Activated naive CD4-positive, alpha-beta T cell treated with anti-CD3 and anti-CD28 coated beads for 36 hours (primary cell): ENCODE results near the gene KAT6B. TPM values are rescaled to one million over a fixed set of nuclear protein-coding genes. Genes with fewer than 3 reads are reported as not detected.

Experiments used
- CTCF ChIA-PET: fragments of 350-600 bp; sonication (Branson Sonifier 250); formaldehyde crosslinking; loops from one replicate; lab custom pipeline; 2021; ENCODE audit warnings: antibody characterized with exemption; lab: Charles Lee
- DNase-seq: peaks from one replicate; pipeline ENCODE4 v3.0.0-alpha.2; 2020
- H3K27ac Mint-ChIP-seq: one replicate; pipeline ENCODE4 v1.8.0; 2021; ENCODE audit warnings: mild to moderate bottlenecking, mixed read lengths
- H3K27me3 Mint-ChIP-seq: one replicate; pipeline ENCODE4 v1.8.0; 2021; ENCODE audit warnings: low read depth, mixed read lengths
- H3K36me3 Mint-ChIP-seq: one replicate; pipeline ENCODE4 v1.8.0; 2021; ENCODE audit warnings: low read depth, mixed read lengths
- H3K4me1 Mint-ChIP-seq: one replicate; pipeline ENCODE4 v1.8.0; 2021; ENCODE audit warnings: low read depth, mixed read lengths
- H3K4me3 Mint-ChIP-seq: one replicate; pipeline ENCODE4 v1.8.0; 2021; ENCODE audit warnings: mild to moderate bottlenecking, moderate library complexity, mixed read lengths
- H3K9me3 Mint-ChIP-seq: one replicate; pipeline ENCODE4 v1.8.0; 2021; ENCODE audit warnings: mixed read lengths
- intact Hi-C: fragments of 100-400 bp; cut with micrococcal nuclease; formaldehyde crosslinking; loops from one replicate; pipeline ENCODE4 v1.15.1; 2023
- total RNA-seq, 2 experiments: library from RNA; stranded (reverse); gene quantifications; one replicate each; pipeline ENCODE4 v1.2.3, GENCODE V29; 2021

KAT6B gene
- total RNA-seq, 2 experiments from 2014 or later: 17.3 to 17.9 TPM

- Mint-ChIP-seq H3K36me3 (no peaks in the 10 kb centered on the region), H3K4me3 (no peak overlapping the region), H3K9me3 (no peaks in the 10 kb centered on the region), H3K27me3 (no peaks in the 10 kb centered on the region), H3K4me1 (peaks cover 7% of the 10 kb centered on the region), H3K27ac (no peak overlapping the region)
- intact Hi-C loops: loop anchor here (2.0 kb wide), 2 partner anchors 25 to 217 kb away; partner anchors contain the start of gene KAT6B
- DNase-seq: no peak
- CTCF ChIA-PET: no interaction called here
These were observed 25.0 kb upstream of the KAT6B start for GRCh38 chr10:74801447-74801846.

- CTCF ChIA-PET: interaction anchor here (0.6 kb wide), 1 partner anchor 130 kb away, joined by 4 read pairs; no protein-coding TSS in a partner anchor
- no peak overlapping the region for H3K4me3 Mint-ChIP-seq
- H3K27me3 Mint-ChIP-seq: no peaks in the 10 kb centered on the region
- intact Hi-C loops: no loop called here
- no peak for DNase-seq
- H3K4me1 Mint-ChIP-seq: no peaks in the 10 kb centered on the region
- no peaks in the 10 kb centered on the region for H3K9me3 Mint-ChIP-seq
- no peaks in the 10 kb centered on the region for H3K36me3 Mint-ChIP-seq
- no peak overlapping the region for H3K27ac Mint-ChIP-seq
These were observed 17.9 kb upstream of the KAT6B start for GRCh38 chr10:74808501-74808900.

GRCh38 chr10:74810087-74810486 lies 16.3 kb upstream of the KAT6B start:
- Mint-ChIP-seq H3K27ac (no peak overlapping the region), H3K4me1 (no peaks in the 10 kb centered on the region), H3K27me3 (no peaks in the 10 kb centered on the region), H3K4me3 (no peak overlapping the region), H3K9me3 (no peaks in the 10 kb centered on the region), H3K36me3 (no peaks in the 10 kb centered on the region)
- CTCF ChIA-PET: interaction anchor here (0.6 kb wide), 1 partner anchor 218 kb away, joined by 5 read pairs; no protein-coding TSS in a partner anchor
- intact Hi-C loops: no loop called here
- no peak for DNase-seq

- no peaks in the 10 kb centered on the region for H3K4me1 Mint-ChIP-seq
- H3K4me3 Mint-ChIP-seq: no peak overlapping the region
- H3K36me3 Mint-ChIP-seq: no peaks in the 10 kb centered on the region
- no peaks in the 10 kb centered on the region for H3K27me3 Mint-ChIP-seq
- CTCF ChIA-PET: interaction anchor here (0.6 kb wide), 1 partner anchor 8 kb away, joined by 4 read pairs; no protein-coding TSS in a partner anchor
- no peak for DNase-seq
- intact Hi-C loops: no loop called here
- peaks cover 6% of the 10 kb centered on the region for H3K9me3 Mint-ChIP-seq
- no peak overlapping the region for H3K27ac Mint-ChIP-seq
These were observed 12.8 kb upstream of the KAT6B start for GRCh38 chr10:74813381-74814259.

- intact Hi-C loops: no loop called here
- DNase-seq: no peak
- Mint-ChIP-seq H3K27ac (no peak overlapping the region), H3K27me3 (no peaks in the 10 kb centered on the region), H3K36me3 (no peaks in the 10 kb centered on the region), H3K4me3 (no peak overlapping the region), H3K9me3 (peaks cover 6% of the 10 kb centered on the region), H3K4me1 (no peaks in the 10 kb centered on the region)
- CTCF ChIA-PET: no interaction called here
These were observed 11.6 kb upstream of the KAT6B start for GRCh38 chr10:74814797-74815196.

GRCh38 chr10:74816824-74817498 lies 9.4 kb upstream of the KAT6B start:
- Mint-ChIP-seq H3K4me1 (no peaks in the 10 kb centered on the region), H3K9me3 (peaks cover 6% of the 10 kb centered on the region), H3K36me3 (no peaks in the 10 kb centered on the region), H3K27me3 (no peaks in the 10 kb centered on the region), H3K4me3 (no peak overlapping the region), H3K27ac (no peak overlapping the region)
- CTCF ChIA-PET: no interaction called here
- DNase-seq: no peak
- intact Hi-C loops: no loop called here

- H3K4me1 Mint-ChIP-seq: peaks cover 23% of the 10 kb centered on the region
- H3K4me3 Mint-ChIP-seq: no peak overlapping the region
- DNase-seq: no peak
- H3K27ac Mint-ChIP-seq: no peak overlapping the region
- no peaks in the 10 kb centered on the region for H3K36me3 Mint-ChIP-seq
- peaks cover 6% of the 10 kb centered on the region for H3K9me3 Mint-ChIP-seq
- CTCF ChIA-PET: no interaction called here
- no peaks in the 10 kb centered on the region for H3K27me3 Mint-ChIP-seq
- intact Hi-C loops: no loop called here
These were observed 4.9 kb upstream of the KAT6B start for GRCh38 chr10:74821501-74821900.

GRCh38 chr10:74822101-74822500 lies 4.3 kb upstream of the KAT6B start:
- DNase-seq: no peak
- no peak overlapping the region for H3K4me3 Mint-ChIP-seq
- H3K36me3 Mint-ChIP-seq: no peaks in the 10 kb centered on the region
- H3K27me3 Mint-ChIP-seq: no peaks in the 10 kb centered on the region
- H3K9me3 Mint-ChIP-seq: peaks cover 2% of the 10 kb centered on the region
- H3K27ac Mint-ChIP-seq: no peak overlapping the region
- H3K4me1 Mint-ChIP-seq: peaks cover 24% of the 10 kb centered on the region
- CTCF ChIA-PET: no interaction called here
- intact Hi-C loops: no loop called here

- peaks cover 29% of the 10 kb centered on the region for H3K4me1 Mint-ChIP-seq
- no peaks in the 10 kb centered on the region for H3K9me3 Mint-ChIP-seq
- no peak overlapping the region for H3K27ac Mint-ChIP-seq
- intact Hi-C loops: no loop called here
- DNase-seq: no peak
- H3K4me3 Mint-ChIP-seq: no peak overlapping the region
- no peaks in the 10 kb centered on the region for H3K36me3 Mint-ChIP-seq
- CTCF ChIA-PET: interaction anchor here (1.0 kb wide), 1 partner anchor 194 kb away, joined by 3 read pairs; no protein-coding TSS in a partner anchor
- no peaks in the 10 kb centered on the region for H3K27me3 Mint-ChIP-seq
These were observed 3.8 kb upstream of the KAT6B start for GRCh38 chr10:74822521-74823089.

GRCh38 chr10:74823791-74824183 lies 2.6 kb upstream of the KAT6B start:
- Mint-ChIP-seq H3K27me3 (no peaks in the 10 kb centered on the region), H3K4me3 (peak overlapping the region; percentile 84), H3K4me1 (peaks cover 37% of the 10 kb centered on the region), H3K9me3 (no peaks in the 10 kb centered on the region), H3K27ac (peak overlapping the region; percentile 74), H3K36me3 (no peaks in the 10 kb centered on the region)
- intact Hi-C loops: no loop called here
- no peak for DNase-seq
- CTCF ChIA-PET: interaction anchor here (1.0 kb wide), 1 partner anchor 193 kb away, joined by 3 read pairs; no protein-coding TSS in a partner anchor

- no peaks in the 10 kb centered on the region for H3K36me3 Mint-ChIP-seq
- H3K4me1 Mint-ChIP-seq: peaks cover 42% of the 10 kb centered on the region
- peak; percentile 50 for DNase-seq
- peak overlapping the region; percentile 84 for H3K4me3 Mint-ChIP-seq
- no peaks in the 10 kb centered on the region for H3K27me3 Mint-ChIP-seq
- CTCF ChIA-PET: interaction anchor here (0.6 kb wide), 2 partner anchors 180 to 596 kb away, joined by 3 to 4 read pairs; no protein-coding TSS in a partner anchor
- intact Hi-C loops: no loop called here
- peak overlapping the region; percentile 74 for H3K27ac Mint-ChIP-seq
- H3K9me3 Mint-ChIP-seq: no peaks in the 10 kb centered on the region
These were observed 2.1 kb upstream of the KAT6B start for GRCh38 chr10:74824184-74824899.
